Fibroblast of lung (primary cell): ENCODE measurements around the gene BUD13. TPM values are rescaled to one million over a fixed set of nuclear protein-coding genes. Genes with fewer than 3 reads are reported as not detected.

Experiments
- DNase-seq, 2 donors: peaks; one replicate each; pipeline versions ENCODE4 v3.0.0 to v3.0.0-alpha.2; 2010; ENCODE audit warnings: low read depth in 2 of 2
- H2AFZ ChIP-seq: 2 replicates; pipeline ENCODE4 v1.5.1; 2012; ENCODE audit warnings: low read length, control low read depth, inconsistent platforms
- H3K27ac ChIP-seq: 2 replicates; pipeline ENCODE4 v1.5.1; 2011; ENCODE audit warnings: low read length, control low read depth; ENCODE audit not compliant: insufficient read depth
- H3K27me3 ChIP-seq: 2 replicates; pipeline ENCODE4 v1.5.1; 2011; ENCODE audit warnings: mild to moderate bottlenecking, low read length; ENCODE audit not compliant: control insufficient read depth, insufficient read depth
- H3K36me3 ChIP-seq: 2 replicates; pipeline ENCODE4 v1.5.1; 2011; ENCODE audit warnings: low read length; ENCODE audit not compliant: control insufficient read depth, insufficient read depth
- H3K4me1 ChIP-seq: 2 replicates; pipeline ENCODE4 v1.5.1; 2011; ENCODE audit warnings: low read length; ENCODE audit not compliant: control insufficient read depth, insufficient read depth; ENCODE audit errors: extremely low read depth
- H3K4me2 ChIP-seq: 2 replicates; pipeline ENCODE4 v1.5.1; 2011; ENCODE audit warnings: low read length, control low read depth; ENCODE audit not compliant: insufficient read depth; ENCODE audit errors: extremely low read depth
- H3K4me3 ChIP-seq, 4 experiments: fragments of 200-600 bp in 1 of 4; sonication (generic) in 1 of 4; replicated peaks in 1 of 4; 2 replicates each; pipeline ENCODE4 v1.5.1; 2011 to 2016; ENCODE audit warnings: low read length in 4 of 4, low read depth in 3 of 4, mild to moderate bottlenecking in 3 of 4, control low read depth in 2 of 4, inconsistent platforms in 1 of 4, mixed read lengths in 1 of 4; ENCODE audit not compliant: insufficient read depth in 1 of 4; ENCODE audit errors: control extremely low read depth in 1 of 4
- H3K79me2 ChIP-seq: 2 replicates; pipeline ENCODE4 v1.5.1; 2012; ENCODE audit warnings: mild to moderate bottlenecking, low read length, inconsistent platforms; ENCODE audit not compliant: control insufficient read depth, insufficient read depth
- H3K9ac ChIP-seq: 2 replicates; pipeline ENCODE4 v1.5.1; 2011; ENCODE audit warnings: mild to moderate bottlenecking, low read length, control low read depth; ENCODE audit not compliant: insufficient read depth
- H3K9me3 ChIP-seq: 2 replicates; pipeline ENCODE4 v1.5.1; 2012; ENCODE audit warnings: low read depth, low read length; ENCODE audit not compliant: control insufficient read depth, insufficient read depth
- H4K20me1 ChIP-seq: 2 replicates; pipeline ENCODE4 v1.5.1; 2011; ENCODE audit warnings: low read length; ENCODE audit not compliant: control insufficient read depth, insufficient read depth; ENCODE audit errors: extremely low read depth
- CTCF ChIP-seq, 2 donors: IDR thresholded peaks in 1 of 2; conservative IDR thresholded peaks in 1 of 2; 1 replicate in 1 of 2; 2 replicates in 1 of 2; pipeline ENCODE4 v1.5.1; 2011 to 2012; ENCODE audit warnings: low read length in 2 of 2, control low read depth in 1 of 2, inconsistent platforms in 1 of 2, low read depth in 1 of 2, mild to moderate bottlenecking in 1 of 2
- EZH2 ChIP-seq: IDR thresholded peaks from 2 replicates; pipeline ENCODE4 v1.5.1; 2012; ENCODE audit warnings: low read length, control low read depth, mild to moderate bottlenecking; ENCODE audit errors: missing control alignments
- polyA plus RNA-seq, 2 donors: library from polyadenylated mRNA; depleted of rRNA in 1 of 2; stranded (reverse) in 1 of 2; unstranded in 1 of 2; fragments of >200 nt; gene quantifications; 2 replicates each; pipeline ENCODE4 v1.2.1, GENCODE V29; 2011 to 2012; ENCODE audit warnings: missing spikeins in 1 of 2
- total RNA-seq: library from RNA; depleted of rRNA; stranded (reverse); fragments of >200 nt; gene quantifications from 2 replicates; pipeline ENCODE4 v1.2.1, GENCODE V29; 2014

Gene BUD13
- total and polyA plus RNA-seq, 2 donors (not counting 1 experiment from before 2014, with no cell fraction given), result 12.7 to 13.0 TPM

- Histone ChIP-seq H2AFZ (no peak overlapping the region), H3K4me2 (no peak overlapping the region), H3K9me3 (no peaks in the 10 kb centered on the region), H3K36me3 (peaks cover 8% of the 10 kb centered on the region), H3K9ac (no peak overlapping the region), H3K4me3 (no peak overlapping the region), H4K20me1 (no peaks in the 10 kb centered on the region), H3K79me2 (peaks cover 5% of the 10 kb centered on the region), H3K27ac (no peak overlapping the region), H3K27me3 (no peaks in the 10 kb centered on the region), H3K4me1 (peaks cover 2% of the 10 kb centered on the region)
- DNase-seq, result no peak
- TF ChIP-seq EZH2 (no peak), CTCF (conservative IDR thresholded peaks at IDR 0.05 in 1 of 2, IDR thresholded peaks at IDR 0.05 in 1 of 2; ENCODE audit: low read depth in 1 of 2, low read length in 2 of 2) (no peak)
Measured at GRCh38 chr11:116777056-116777455, 4.3 kb upstream of the BUD13 start.

GRCh38 chr11:116776522-116776984 lies 3.8 kb upstream of the BUD13 start:
- no peak overlapping the region for H3K4me2 ChIP-seq
- TF ChIP-seq CTCF (conservative IDR thresholded peaks at IDR 0.05 in 1 of 2, IDR thresholded peaks at IDR 0.05 in 1 of 2; ENCODE audit: low read depth in 1 of 2, low read length in 2 of 2), result no peak
- H3K27ac ChIP-seq, result no peak overlapping the region
- no peaks in the 10 kb centered on the region for H3K27me3 ChIP-seq
- no peak overlapping the region for H2AFZ ChIP-seq
- no peak overlapping the region for H3K4me3 ChIP-seq
- peaks cover 6% of the 10 kb centered on the region for H3K36me3 ChIP-seq
- H3K9ac ChIP-seq, result no peak overlapping the region
- peaks cover 10% of the 10 kb centered on the region for H3K79me2 ChIP-seq
- H4K20me1 ChIP-seq, result no peaks in the 10 kb centered on the region
- DNase-seq, result no peak
- H3K9me3 ChIP-seq, result no peaks in the 10 kb centered on the region
- peaks cover 5% of the 10 kb centered on the region for H3K4me1 ChIP-seq

- Histone ChIP-seq H3K27ac (no peak overlapping the region), H3K4me1 (peaks cover 7% of the 10 kb centered on the region), H3K79me2 (peaks cover 16% of the 10 kb centered on the region), H3K27me3 (no peaks in the 10 kb centered on the region), H3K4me3 (no peak overlapping the region), H4K20me1 (no peaks in the 10 kb centered on the region), H3K9ac (no peak overlapping the region), H3K9me3 (no peaks in the 10 kb centered on the region), H2AFZ (no peak overlapping the region), H3K36me3 (peaks cover 6% of the 10 kb centered on the region), H3K4me2 (no peak overlapping the region)
- DNase-seq, result no peak
- TF ChIP-seq EZH2, result no peak
- no peak for TF ChIP-seq CTCF (conservative IDR thresholded peaks at IDR 0.05 in 1 of 2, IDR thresholded peaks at IDR 0.05 in 1 of 2; ENCODE audit: low read depth in 1 of 2, low read length in 2 of 2)
Measured at GRCh38 chr11:116775975-116776374, 3.2 kb upstream of the BUD13 start.
